Fibroblast of mammary gland (primary cell): ENCODE measurements around the gene SLC9A6.
"Not testable (repeated sequence)": the region's sequence is repeated elsewhere in the genome, so short reads cannot be mapped to it uniquely, and the experiment has no call there.

Experiments
- DNase-seq: peaks from one replicate; pipeline ENCODE4 v3.0.0-alpha.2; 2010; ENCODE audit warnings: low read depth
- H3K4me3 ChIP-seq: 2 replicates; pipeline ENCODE4 v1.5.1; 2011; ENCODE audit warnings: low read depth, mild to moderate bottlenecking, low read length, moderate library complexity; ENCODE audit not compliant: control insufficient read depth
- CTCF ChIP-seq: conservative IDR thresholded peaks from 2 replicates; pipeline ENCODE4 v1.5.1; 2011; ENCODE audit warnings: low read depth, low read length, inconsistent platforms; ENCODE audit not compliant: control insufficient read depth, insufficient read depth

Gene SLC9A6

GRCh38 chrX:136046295-136047015, 61.2 kb downstream of the SLC9A6 start:
- no peak overlapping the region for H3K4me3 ChIP-seq
- DNase-seq: peak; percentile 52
- TF ChIP-seq CTCF: no peak

- no peak for TF ChIP-seq CTCF
- peak; percentile 76 for DNase-seq
- no peak overlapping the region for H3K4me3 ChIP-seq
Observed at GRCh38 chrX:136047016-136047642, 61.9 kb downstream of the SLC9A6 start.

- no peak for TF ChIP-seq CTCF
- H3K4me3 ChIP-seq: no peak overlapping the region
- DNase-seq: peak; percentile 77
Observed at GRCh38 chrX:136047969-136048368, 62.7 kb downstream of the SLC9A6 start.

GRCh38 chrX:136048446-136048845, 63.2 kb downstream of the SLC9A6 start:
- peak; percentile 44 for DNase-seq
- no peak overlapping the region for H3K4me3 ChIP-seq
- TF ChIP-seq CTCF: no peak

GRCh38 chrX:136049608-136050007, 64.4 kb downstream of the SLC9A6 start:
- DNase-seq: no peak
- no peak overlapping the region for H3K4me3 ChIP-seq
- TF ChIP-seq CTCF: no peak

- H3K4me3 ChIP-seq: not testable (repeated sequence)
Observed at GRCh38 chrX:136050875-136051274, 65.6 kb downstream of the SLC9A6 start.

GRCh38 chrX:136051611-136052010, 66.4 kb downstream of the SLC9A6 start:
- TF ChIP-seq CTCF: no peak
- H3K4me3 ChIP-seq: no peak overlapping the region
- DNase-seq: no peak

More at GRCh38 chrX:136050875-136051274, 65.6 kb downstream of the SLC9A6 start:
- not testable (repeated sequence) for DNase-seq
